Neural progenitor cell (in vitro differentiated cells): ENCODE results near the gene OBP2B.

Experiments
- CTCF ChIP-seq: fragments of 200-600 bp; sonication (generic); IDR thresholded peaks from 2 replicates; pipeline ENCODE4 v1.5.1; 2017; ENCODE audit warnings: antibody characterized with exemption, mild to moderate bottlenecking
- EZH2 ChIP-seq: fragments of 200-600 bp; sonication (generic); IDR thresholded peaks from 2 replicates; pipeline ENCODE4 v1.6.1; 2017; ENCODE audit warnings: antibody characterized with exemption, mild to moderate bottlenecking, moderate library complexity
- EZH2phosphoT487 ChIP-seq: fragments of 200-600 bp; sonication (generic); IDR thresholded peaks from 2 replicates; pipeline ENCODE4 v1.6.1; 2017; ENCODE audit warnings: antibody characterized with exemption

GRCh38 chr9:133221177-133221809 lies 12.2 kb upstream of the OBP2B start:
- no peak for TF ChIP-seq CTCF
- no peak for TF ChIP-seq EZH2
- TF ChIP-seq EZH2phosphoT487 = no peak
